HEK293T (cell line): Measurements from ENCODE around the gene HAT1.
"Not testable (repeated sequence)": the region's sequence is repeated elsewhere in the genome, so short reads cannot be mapped to it uniquely, and the experiment has no call there.

Experiments
- CTCF ChIA-PET: fragments of 350-600 bp; formaldehyde crosslinking; extraction: SDS; loops from one replicate; lab custom pipeline; 2021; ENCODE audit warnings: antibody characterized with exemption, inconsistent platforms; lab: Yijun Ruan, JAX
- POLR2A ChIA-PET: fragments of 350-600 bp; formaldehyde crosslinking; extraction: SDS; loops from one replicate; lab custom pipeline; 2020; ENCODE audit warnings: antibody characterized with exemption, inconsistent platforms; lab: Yijun Ruan, JAX
- DNase-seq: peaks from one replicate; pipeline ENCODE4 v3.0.0; 2012; ENCODE audit warnings: mixed read lengths; ENCODE audit errors: extremely low spot score
- ARNT ChIP-seq: fragments of 450-650 bp; IDR thresholded peaks from 2 replicates; pipeline ENCODE4 v1.6.1; 2017; ENCODE audit warnings: mild to moderate bottlenecking
- BHLHE40 ChIP-seq: fragments of 450-650 bp; IDR thresholded peaks from 2 replicates; pipeline ENCODE4 v1.6.1; 2016; ENCODE audit warnings: mild to moderate bottlenecking, moderate library complexity, borderline replicate concordance
- CTBP1 ChIP-seq: fragments of 450-650 bp; IDR thresholded peaks from 2 replicates; pipeline ENCODE4 v1.6.1; 2016; ENCODE audit warnings: borderline replicate concordance
- ELF4 ChIP-seq: fragments of 450-650 bp; IDR thresholded peaks from 2 replicates; pipeline ENCODE4 v1.6.1; 2017; ENCODE audit warnings: antibody characterized with exemption
- FOXA1 ChIP-seq: fragments of 450-650 bp; IDR thresholded peaks from 2 replicates; pipeline ENCODE4 v1.6.1; 2016; ENCODE audit warnings: mild to moderate bottlenecking
- FOXK2 ChIP-seq: fragments of 450-650 bp; IDR thresholded peaks from 2 replicates; pipeline ENCODE4 v1.6.1; 2016; ENCODE audit warnings: mild to moderate bottlenecking
- FOXM1 ChIP-seq: fragments of 450-650 bp; IDR thresholded peaks from 2 replicates; pipeline ENCODE4 v1.6.1; 2017; ENCODE audit warnings: mild to moderate bottlenecking, borderline replicate concordance
- HDGF ChIP-seq: fragments of 450-650 bp; IDR thresholded peaks from 2 replicates; pipeline ENCODE4 v1.6.1; 2017; ENCODE audit warnings: antibody characterized with exemption, borderline replicate concordance
- L3MBTL2 ChIP-seq: fragments of 450-650 bp; conservative IDR thresholded peaks from 2 replicates; pipeline ENCODE4 v1.6.1; 2016; ENCODE audit warnings: mild to moderate bottlenecking
- LEF1 ChIP-seq: fragments of 450-650 bp; IDR thresholded peaks from 2 replicates; pipeline ENCODE4 v1.6.1; 2017; ENCODE audit warnings: mild to moderate bottlenecking, borderline replicate concordance
- NFRKB ChIP-seq: fragments of 450-650 bp; IDR thresholded peaks from 2 replicates; pipeline ENCODE4 v1.6.1; 2016; ENCODE audit warnings: mild to moderate bottlenecking, moderate library complexity
- PKNOX1 ChIP-seq: fragments of 450-650 bp; IDR thresholded peaks from 2 replicates; pipeline ENCODE4 v1.6.1; 2016
- SP1 ChIP-seq: fragments of 450-650 bp; IDR thresholded peaks from 2 replicates; pipeline ENCODE4 v1.6.1; 2017
- SUZ12 ChIP-seq: fragments of 450-650 bp; IDR thresholded peaks from 2 replicates; pipeline ENCODE4 v1.6.1; 2016; ENCODE audit warnings: mild to moderate bottlenecking
- TARDBP ChIP-seq: fragments of 450-650 bp; IDR thresholded peaks from 2 replicates; pipeline ENCODE4 v1.6.1; 2016
- ZNF384 ChIP-seq: fragments of 450-650 bp; IDR thresholded peaks from 2 replicates; pipeline ENCODE4 v1.6.1; 2016

Gene HAT1

GRCh38 chr2:171972329-171972982, 50.2 kb downstream of the HAT1 start:
- no peak for DNase-seq
- ChIA-PET POLR2A (no interaction called here), CTCF (no interaction called here)
- TF ChIP-seq HDGF (no peak), FOXA1 (no peak), FOXM1 (no peak), ELF4 (no peak), SP1 (no peak), CTBP1 (no peak), TARDBP (no peak), ZNF384 (no peak), PKNOX1 (no peak), LEF1 (no peak), BHLHE40 (no peak), FOXK2 (no peak), SUZ12 (no peak), L3MBTL2 (no peak)

GRCh38 chr2:171979103-171979502, 56.8 kb downstream of the HAT1 start:
- ChIA-PET CTCF (no interaction called here), POLR2A (no interaction called here)
- TF ChIP-seq SUZ12, result no peak
- no peak for TF ChIP-seq ARNT
- TF ChIP-seq FOXK2, result no peak
- no peak for TF ChIP-seq NFRKB
- no peak for TF ChIP-seq FOXA1
- TF ChIP-seq FOXM1, result no peak
- TF ChIP-seq CTBP1, result no peak
- TF ChIP-seq SP1, result no peak
- no peak for TF ChIP-seq ZNF384
- TF ChIP-seq BHLHE40, result no peak
- TF ChIP-seq ELF4, result no peak
- TF ChIP-seq PKNOX1, result no peak
- TF ChIP-seq L3MBTL2, result no peak
- TF ChIP-seq HDGF, result no peak
- DNase-seq, result no peak

DNA sequence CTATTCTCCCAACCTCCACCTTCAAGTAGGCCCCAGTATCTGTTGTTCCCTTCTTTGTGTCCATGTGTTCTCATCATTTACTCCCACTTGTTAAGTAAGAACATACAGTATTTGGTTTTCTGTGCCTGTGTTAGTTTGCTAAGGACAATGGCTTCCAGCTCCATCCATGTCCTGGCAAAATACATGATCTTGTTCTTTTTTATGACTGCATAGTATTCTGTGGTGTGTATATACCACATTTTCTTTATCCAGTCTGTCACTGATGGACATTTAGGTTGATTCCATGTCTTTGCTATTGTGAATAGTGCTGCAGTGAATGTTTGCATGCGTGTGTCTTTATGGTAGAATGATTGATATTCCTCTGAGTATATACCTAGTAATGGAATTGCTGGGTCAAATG, 61.7 kb downstream of the HAT1 start:
- DNase-seq, CTCF ChIA-PET, POLR2A ChIA-PET: not testable (repeated sequence)

DNA sequence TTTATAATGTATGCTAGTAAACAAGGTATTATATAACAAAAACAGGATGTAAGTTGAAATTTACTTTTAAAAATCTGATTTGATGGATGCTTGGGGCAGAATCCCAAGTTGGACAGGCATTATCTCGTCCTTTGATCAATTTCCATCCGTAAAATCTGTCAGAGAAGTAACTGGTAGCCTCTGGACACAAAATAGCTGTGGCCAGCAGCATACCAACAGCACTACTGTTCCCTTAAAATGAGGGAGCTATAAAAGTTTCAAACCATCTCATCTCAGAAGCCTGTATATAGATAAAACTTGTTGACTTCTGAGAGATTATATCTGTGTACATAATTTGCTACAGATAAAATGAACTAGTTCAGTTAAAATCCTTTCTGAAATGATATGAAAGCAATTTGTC, 62.8 kb downstream of the HAT1 start:
- CTCF ChIA-PET, result no interaction called here
- no peak for TF ChIP-seq FOXK2
- no peak for TF ChIP-seq SUZ12
- no peak for TF ChIP-seq ZNF384
- TF ChIP-seq FOXA1, result no peak
- TF ChIP-seq BHLHE40, result no peak
- no peak for TF ChIP-seq FOXM1
- TF ChIP-seq NFRKB, result no peak
- no peak for TF ChIP-seq ELF4
- no peak for TF ChIP-seq TARDBP
- TF ChIP-seq L3MBTL2, result no peak
- TF ChIP-seq ARNT, result no peak
- no peak for TF ChIP-seq CTBP1
- TF ChIP-seq LEF1, result no peak
- TF ChIP-seq SP1, result no peak
- TF ChIP-seq PKNOX1, result no peak
- no peak for DNase-seq
- POLR2A ChIA-PET, result no interaction called here

GRCh38 chr2:171986778-171987177, 64.5 kb downstream of the HAT1 start:
- CTCF ChIA-PET, result no interaction called here
- POLR2A ChIA-PET, result no interaction called here
- DNase-seq, result no peak
- TF ChIP-seq NFRKB (no peak), FOXK2 (no peak), L3MBTL2 (no peak), HDGF (no peak), TARDBP (no peak), FOXA1 (no peak), SUZ12 (no peak), BHLHE40 (no peak)

- ChIA-PET POLR2A (interaction anchor here (0.9 to 2.6 kb wide), 2 partner anchors 104 to 108 kb away, joined by 3 to 6 read pairs; no protein-coding TSS in a partner anchor), CTCF (no interaction called here)
- TF ChIP-seq FOXM1 (no peak), CTBP1 (no peak), FOXK2 (no peak), LEF1 (no peak), TARDBP (no peak), PKNOX1 (no peak), ELF4 (no peak), ZNF384 (no peak), SUZ12 (no peak), NFRKB (no peak), HDGF (no peak), ARNT (no peak), L3MBTL2 (no peak), SP1 (no peak), BHLHE40 (no peak), FOXA1 (no peak)
- DNase-seq, result no peak
Observed at GRCh38 chr2:171991027-171991426, 68.8 kb downstream of the HAT1 start.
